ENCODE measurements around the gene SIAH1.

GRCh38 chr16:48359983-48360382 lies 25.2 kb downstream of the SIAH1 start:
- no peak for TF ChIP-seq CTCF (IDR thresholded peaks at IDR 0.05)
- no peak for TF ChIP-seq ZFX (IDR thresholded peaks at IDR 0.05; ENCODE audit: borderline replicate concordance)
